ENCODE data around the gene CCIN. TPM values are rescaled to one million over a fixed set of nuclear protein-coding genes. Genes with fewer than 3 reads are reported as not detected.
"Not testable (repeated sequence)": the region's sequence is repeated elsewhere in the genome, so short reads cannot be mapped to it uniquely, and the experiment has no call there.

CCIN gene
- total RNA-seq, 1 experiment from 2014 or later, result 0.13 TPM

GRCh38 chr9:36158917-36159316 lies 10.3 kb upstream of the CCIN start:
- no peak for ATAC-seq
- no peaks in the 10 kb centered on the region; the same call in 1 of the 2 replicates for H3K9me3 ChIP-seq (ENCODE audit: control insufficient read depth, insufficient read depth, low read depth, low read length)
- CTCF ChIA-PET, result interaction anchor here (0.6 kb wide), 1 partner anchor 39 kb away, joined by 4 read pairs; no protein-coding TSS in a partner anchor
- no peak overlapping the region for H3K27ac ChIP-seq (ENCODE audit: low read length)
- H3K4me1 ChIP-seq (ENCODE audit: control insufficient read depth, insufficient read depth, low read length), result peaks cover 14% of the 10 kb centered on the region; the same call in 1 of the 2 replicates
- BruUV-seq (replicated peaks), result no TSS peak
- in situ Hi-C loops (cut with HindIII; ENCODE audit: low pct_unique_long_range_greater_than_20kb, low sequenced_read_pairs) (no loop called here), intact Hi-C loops (cut with micrococcal nuclease; ENCODE audit: unreplicated experiment) (no loop called here)
- POLR2A ChIA-PET, result no interaction called here
- no peaks in the 10 kb centered on the region for H3K36me3 ChIP-seq (ENCODE audit: control insufficient read depth, insufficient read depth, low read length)
- TF ChIP-seq, protein P1, sequence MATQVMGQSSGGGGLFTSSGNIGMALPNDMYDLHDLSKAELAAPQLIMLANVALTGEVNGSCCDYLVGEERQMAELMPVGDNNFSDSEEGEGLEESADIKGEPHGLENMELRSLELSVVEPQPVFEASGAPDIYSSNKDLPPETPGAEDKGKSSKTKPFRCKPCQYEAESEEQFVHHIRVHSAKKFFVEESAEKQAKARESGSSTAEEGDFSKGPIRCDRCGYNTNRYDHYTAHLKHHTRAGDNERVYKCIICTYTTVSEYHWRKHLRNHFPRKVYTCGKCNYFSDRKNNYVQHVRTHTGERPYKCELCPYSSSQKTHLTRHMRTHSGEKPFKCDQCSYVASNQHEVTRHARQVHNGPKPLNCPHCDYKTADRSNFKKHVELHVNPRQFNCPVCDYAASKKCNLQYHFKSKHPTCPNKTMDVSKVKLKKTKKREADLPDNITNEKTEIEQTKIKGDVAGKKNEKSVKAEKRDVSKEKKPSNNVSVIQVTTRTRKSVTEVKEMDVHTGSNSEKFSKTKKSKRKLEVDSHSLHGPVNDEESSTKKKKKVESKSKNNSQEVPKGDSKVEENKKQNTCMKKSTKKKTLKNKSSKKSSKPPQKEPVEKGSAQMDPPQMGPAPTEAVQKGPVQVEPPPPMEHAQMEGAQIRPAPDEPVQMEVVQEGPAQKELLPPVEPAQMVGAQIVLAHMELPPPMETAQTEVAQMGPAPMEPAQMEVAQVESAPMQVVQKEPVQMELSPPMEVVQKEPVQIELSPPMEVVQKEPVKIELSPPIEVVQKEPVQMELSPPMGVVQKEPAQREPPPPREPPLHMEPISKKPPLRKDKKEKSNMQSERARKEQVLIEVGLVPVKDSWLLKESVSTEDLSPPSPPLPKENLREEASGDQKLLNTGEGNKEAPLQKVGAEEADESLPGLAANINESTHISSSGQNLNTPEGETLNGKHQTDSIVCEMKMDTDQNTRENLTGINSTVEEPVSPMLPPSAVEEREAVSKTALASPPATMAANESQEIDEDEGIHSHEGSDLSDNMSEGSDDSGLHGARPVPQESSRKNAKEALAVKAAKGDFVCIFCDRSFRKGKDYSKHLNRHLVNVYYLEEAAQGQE (IDR thresholded peaks at IDR 0.05; ENCODE audit: insufficient read depth in 1 of 2, low read depth in 2 of 2, low read length in 1 of 2), result no peak
- TF ChIP-seq, protein P2, sequence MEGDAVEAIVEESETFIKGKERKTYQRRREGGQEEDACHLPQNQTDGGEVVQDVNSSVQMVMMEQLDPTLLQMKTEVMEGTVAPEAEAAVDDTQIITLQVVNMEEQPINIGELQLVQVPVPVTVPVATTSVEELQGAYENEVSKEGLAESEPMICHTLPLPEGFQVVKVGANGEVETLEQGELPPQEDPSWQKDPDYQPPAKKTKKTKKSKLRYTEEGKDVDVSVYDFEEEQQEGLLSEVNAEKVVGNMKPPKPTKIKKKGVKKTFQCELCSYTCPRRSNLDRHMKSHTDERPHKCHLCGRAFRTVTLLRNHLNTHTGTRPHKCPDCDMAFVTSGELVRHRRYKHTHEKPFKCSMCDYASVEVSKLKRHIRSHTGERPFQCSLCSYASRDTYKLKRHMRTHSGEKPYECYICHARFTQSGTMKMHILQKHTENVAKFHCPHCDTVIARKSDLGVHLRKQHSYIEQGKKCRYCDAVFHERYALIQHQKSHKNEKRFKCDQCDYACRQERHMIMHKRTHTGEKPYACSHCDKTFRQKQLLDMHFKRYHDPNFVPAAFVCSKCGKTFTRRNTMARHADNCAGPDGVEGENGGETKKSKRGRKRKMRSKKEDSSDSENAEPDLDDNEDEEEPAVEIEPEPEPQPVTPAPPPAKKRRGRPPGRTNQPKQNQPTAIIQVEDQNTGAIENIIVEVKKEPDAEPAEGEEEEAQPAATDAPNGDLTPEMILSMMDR (IDR thresholded peaks at IDR 0.05), result no peak
- TF ChIP-seq TCF7L2 (IDR thresholded peaks at IDR 0.05; ENCODE audit: low read depth, low read length), result no peak
- TF ChIP-seq SIN3A (IDR thresholded peaks at IDR 0.05; ENCODE audit: borderline replicate concordance, insufficient read depth, low read depth, low read length), result no peak
- no peak for TF ChIP-seq POLR2AphosphoS5 (IDR thresholded peaks at IDR 0.05; ENCODE audit: low read depth, low read length)
- H3K27me3 ChIP-seq (ENCODE audit: control insufficient read depth, insufficient read depth, low read length), result no peaks in the 10 kb centered on the region
- no peak for DNase-seq (ENCODE audit: low read depth, low spot score)
- no peak overlapping the region for H3K4me3 ChIP-seq (ENCODE audit: low read depth in 2 of 2, low read length in 2 of 2)

- CTCF ChIA-PET, result interaction anchor here (0.6 kb wide), 1 partner anchor 39 kb away, joined by 4 read pairs; no protein-coding TSS in a partner anchor
- H3K36me3 ChIP-seq (ENCODE audit: control insufficient read depth, insufficient read depth, low read length); POLR2A ChIA-PET; intact Hi-C loops (cut with micrococcal nuclease; ENCODE audit: unreplicated experiment); in situ Hi-C loops (cut with HindIII; ENCODE audit: low pct_unique_long_range_greater_than_20kb, low sequenced_read_pairs); H3K4me3 ChIP-seq (ENCODE audit: low read depth in 2 of 2, low read length in 2 of 2); H3K27ac ChIP-seq (ENCODE audit: low read length); H3K9me3 ChIP-seq (ENCODE audit: control insufficient read depth, insufficient read depth, low read depth, low read length); ATAC-seq; BruUV-seq (replicated peaks); H3K27me3 ChIP-seq (ENCODE audit: control insufficient read depth, insufficient read depth, low read length); DNase-seq (ENCODE audit: low read depth, low spot score): not testable (repeated sequence)
- peaks cover 12% of the 10 kb centered on the region; the same call in 1 of the 2 replicates for H3K4me1 ChIP-seq (ENCODE audit: control insufficient read depth, insufficient read depth, low read length)
Observed at GRCh38 chr9:36159509-36159908, 9.7 kb upstream of the CCIN start.

DNA sequence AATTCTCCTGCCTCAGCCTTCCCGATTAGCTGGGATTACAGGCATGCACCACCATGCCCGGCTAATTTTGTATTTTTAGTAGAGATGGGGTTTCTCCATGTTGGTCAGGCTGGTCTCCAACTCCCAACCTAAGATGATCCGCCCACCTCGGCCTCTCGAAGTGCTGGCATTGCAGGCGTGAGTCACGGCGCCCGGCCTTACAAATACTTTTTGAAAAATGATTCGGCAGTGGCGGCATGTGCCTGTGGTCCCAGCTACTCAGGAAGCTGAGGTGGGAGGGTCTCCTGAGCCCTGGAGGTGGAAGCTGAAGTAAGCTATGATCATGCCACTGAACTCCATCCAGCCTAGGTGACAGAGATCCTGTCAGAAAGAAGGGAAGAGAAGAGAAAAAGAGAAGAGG lies 9.1 kb upstream of the CCIN start:
- H3K27ac ChIP-seq (ENCODE audit: low read length); H3K4me1 ChIP-seq (ENCODE audit: control insufficient read depth, insufficient read depth, low read length); H3K4me3 ChIP-seq (ENCODE audit: low read depth in 2 of 2, low read length in 2 of 2); CTCF ChIA-PET; ATAC-seq; H3K27me3 ChIP-seq (ENCODE audit: control insufficient read depth, insufficient read depth, low read length); H3K9me3 ChIP-seq (ENCODE audit: control insufficient read depth, insufficient read depth, low read depth, low read length); BruUV-seq (replicated peaks); H3K36me3 ChIP-seq (ENCODE audit: control insufficient read depth, insufficient read depth, low read length); in situ Hi-C loops (cut with HindIII; ENCODE audit: low pct_unique_long_range_greater_than_20kb, low sequenced_read_pairs); intact Hi-C loops (cut with micrococcal nuclease; ENCODE audit: unreplicated experiment); DNase-seq (ENCODE audit: low read depth, low spot score): not testable (repeated sequence)
- POLR2A ChIA-PET, result interaction anchor here (0.8 kb wide), 1 partner anchor 35 kb away, joined by 3 read pairs; no protein-coding TSS in a partner anchor

Measured in Panc1 (cell line).